ENCODE data around the gene EPN3. TPM values are rescaled to one million over a fixed set of nuclear protein-coding genes. Genes with fewer than 3 reads are reported as not detected.

The EPN3 gene
- total RNA-seq, 2 donors from 2014 or later = not detected

DNA sequence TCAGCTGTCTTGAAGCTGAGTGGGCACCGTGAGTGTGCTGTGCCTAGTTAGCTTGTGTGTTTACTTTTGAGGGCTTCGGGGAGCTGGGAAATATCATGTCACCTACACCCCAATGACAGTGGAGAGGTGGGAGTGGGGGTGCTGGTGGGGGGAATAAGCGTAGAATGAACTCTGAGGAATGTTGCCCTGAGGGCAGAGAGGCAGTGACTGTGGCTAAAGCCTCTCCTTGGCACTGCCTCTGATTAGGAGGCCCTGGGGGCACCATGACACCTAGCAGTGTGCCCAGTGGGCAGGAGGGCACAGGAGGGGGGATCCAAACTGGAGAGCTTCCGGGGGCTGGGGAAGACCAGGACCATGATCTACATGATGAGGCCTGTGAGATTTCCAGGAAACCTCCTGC, 52.8 kb downstream of the EPN3 start:
- DNase-seq (ENCODE audit: low spot score in 2 of 2) (no peak), ATAC-seq (no peak)
- Mint-ChIP-seq H3K36me3 (no peaks in the 10 kb centered on the region), H3K9me3 (no peaks in the 10 kb centered on the region), H3K27ac (no peak overlapping the region)

DNA sequence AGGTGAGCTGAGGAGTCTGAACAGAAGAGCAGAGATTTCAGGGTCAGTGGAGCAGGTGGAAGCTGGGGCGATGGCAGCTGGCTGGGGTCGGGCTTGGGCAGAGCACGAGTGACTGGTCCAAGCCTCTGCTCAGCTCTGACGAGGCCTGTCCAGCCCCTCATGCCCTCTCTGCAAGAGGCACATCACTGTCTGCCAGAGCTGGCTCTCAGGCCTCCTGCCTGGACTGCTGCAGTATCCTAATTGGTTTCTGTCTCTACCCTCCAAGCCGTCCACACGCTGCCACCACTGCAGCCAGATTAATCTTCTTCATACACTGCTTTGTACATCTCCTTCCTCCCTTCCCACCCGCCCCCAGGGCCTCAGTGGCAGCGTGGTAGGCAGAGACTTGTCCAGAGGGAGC, 53.4 kb downstream of the EPN3 start:
- ATAC-seq (no peak), DNase-seq (ENCODE audit: low spot score in 2 of 2) (no peak)
- Mint-ChIP-seq H3K27ac (peak overlapping the region in 1 of 2 donors; percentile 54), H3K9me3 (no peaks in the 10 kb centered on the region), H3K36me3 (no peaks in the 10 kb centered on the region)

DNA sequence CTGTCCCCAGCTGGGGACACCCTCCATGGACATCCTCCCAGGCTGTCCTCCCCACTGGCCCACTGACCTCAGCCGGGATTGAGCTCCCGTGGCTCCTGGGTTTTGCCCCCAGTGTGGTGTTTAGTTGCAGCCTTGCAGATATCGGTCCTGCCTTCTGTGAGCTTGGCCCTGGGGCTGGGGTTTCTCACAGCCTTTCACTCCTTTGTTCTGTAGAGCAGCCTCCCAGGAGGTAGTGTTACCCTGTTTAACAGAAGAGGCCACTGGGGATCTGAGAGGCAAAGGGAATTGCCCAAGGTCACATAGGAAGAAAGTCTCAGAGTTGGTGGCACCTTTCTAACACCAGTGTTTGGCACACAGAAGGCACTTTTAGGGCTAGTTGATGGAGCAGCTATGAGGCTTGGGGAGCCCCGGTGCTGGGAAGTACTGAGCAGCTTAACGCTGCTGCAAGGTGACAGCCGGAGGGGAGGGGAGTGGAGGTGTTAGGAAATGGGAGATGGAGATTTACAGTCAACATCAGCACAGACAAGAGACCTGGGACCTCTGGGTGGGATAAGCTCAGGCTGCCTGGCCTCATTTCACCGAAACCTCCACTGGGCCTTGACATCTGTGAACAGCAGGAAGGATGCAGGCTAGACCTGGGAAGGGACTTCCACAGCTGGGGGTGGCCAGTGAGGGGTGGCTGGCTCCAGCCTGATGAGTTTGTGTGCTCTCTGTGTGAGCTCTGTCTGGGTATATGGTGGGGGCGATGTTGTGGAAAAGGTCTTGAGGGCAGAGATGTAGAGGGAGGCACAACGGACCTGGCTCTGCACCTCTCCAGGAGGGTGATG, 54.1 kb downstream of the EPN3 start:
- no peaks in the 10 kb centered on the region for H3K9me3 Mint-ChIP-seq

DNA sequence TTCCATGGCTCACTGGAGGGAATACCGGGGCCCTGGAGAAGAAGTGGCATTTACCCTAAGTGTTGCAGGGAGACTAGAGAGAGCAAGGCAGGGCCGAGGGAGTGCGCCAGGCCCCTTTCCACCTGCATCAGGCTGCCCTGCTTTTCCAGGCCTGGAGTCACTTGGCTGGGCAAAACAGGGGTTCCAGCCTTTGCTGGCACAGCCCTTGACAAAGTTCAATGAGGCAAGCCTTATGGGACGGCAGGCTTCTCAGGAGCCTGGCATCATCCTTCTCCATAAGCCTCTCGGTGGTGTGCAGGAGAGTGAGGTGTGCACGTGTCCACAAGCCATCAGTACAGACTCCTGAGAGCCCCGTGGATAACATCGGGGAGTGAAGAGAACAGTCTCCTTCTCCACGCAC, 55.0 kb downstream of the EPN3 start:
- no peaks in the 10 kb centered on the region for H3K9me3 Mint-ChIP-seq

More for the DNA sequence above, 54.1 kb downstream of the EPN3 start:
- DNase-seq (ENCODE audit: low spot score in 2 of 2) (no peak), ATAC-seq (no peak)
- H3K36me3 Mint-ChIP-seq = no peaks in the 10 kb centered on the region
- peak overlapping the region in 1 of 2 donors; percentile 54 for H3K27ac Mint-ChIP-seq

DNA sequence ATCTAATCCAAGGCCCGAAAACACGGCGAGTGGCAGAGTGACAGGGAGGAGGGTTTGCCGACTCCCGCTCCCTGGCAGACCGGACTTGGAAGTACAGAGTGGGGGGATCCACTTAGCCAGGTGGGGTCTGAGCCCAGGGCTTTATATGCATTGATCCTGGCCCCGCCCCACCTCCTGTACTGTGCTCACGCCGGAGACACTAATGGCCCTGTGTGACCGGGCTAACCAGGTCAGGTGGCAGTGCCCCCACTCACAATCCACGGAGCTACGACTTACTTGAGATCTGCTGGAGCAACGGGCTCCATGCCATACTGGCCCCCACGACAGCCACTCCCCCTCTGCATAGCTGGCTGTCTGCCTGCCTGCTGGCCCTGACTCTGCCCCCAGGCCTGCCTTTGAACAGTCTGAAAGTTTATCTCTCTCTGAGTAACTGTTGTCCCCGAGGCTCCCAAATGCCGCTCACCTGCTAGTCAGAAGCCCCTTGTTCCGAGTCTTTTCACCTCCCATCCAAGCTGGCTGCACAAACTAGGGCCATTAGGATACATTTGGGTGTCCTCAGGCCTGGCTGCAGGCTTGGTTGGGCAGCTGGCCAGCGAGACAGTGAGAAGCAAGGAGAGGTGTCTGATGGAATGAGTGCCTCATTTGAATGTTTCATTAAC, 56.0 kb downstream of the EPN3 start:
- H3K9me3 Mint-ChIP-seq = no peaks in the 10 kb centered on the region
- H3K36me3 Mint-ChIP-seq = no peaks in the 10 kb centered on the region
- ATAC-seq (no peak), DNase-seq (ENCODE audit: low spot score in 2 of 2) (no peak)
- H3K27ac Mint-ChIP-seq = peak overlapping the region in 1 of 2 donors; percentile 68

More for the DNA sequence above, 55.0 kb downstream of the EPN3 start:
- DNase-seq (ENCODE audit: low spot score in 2 of 2) (no peak), ATAC-seq (no peak)
- no peaks in the 10 kb centered on the region for H3K36me3 Mint-ChIP-seq
- H3K27ac Mint-ChIP-seq = no peak overlapping the region

DNA sequence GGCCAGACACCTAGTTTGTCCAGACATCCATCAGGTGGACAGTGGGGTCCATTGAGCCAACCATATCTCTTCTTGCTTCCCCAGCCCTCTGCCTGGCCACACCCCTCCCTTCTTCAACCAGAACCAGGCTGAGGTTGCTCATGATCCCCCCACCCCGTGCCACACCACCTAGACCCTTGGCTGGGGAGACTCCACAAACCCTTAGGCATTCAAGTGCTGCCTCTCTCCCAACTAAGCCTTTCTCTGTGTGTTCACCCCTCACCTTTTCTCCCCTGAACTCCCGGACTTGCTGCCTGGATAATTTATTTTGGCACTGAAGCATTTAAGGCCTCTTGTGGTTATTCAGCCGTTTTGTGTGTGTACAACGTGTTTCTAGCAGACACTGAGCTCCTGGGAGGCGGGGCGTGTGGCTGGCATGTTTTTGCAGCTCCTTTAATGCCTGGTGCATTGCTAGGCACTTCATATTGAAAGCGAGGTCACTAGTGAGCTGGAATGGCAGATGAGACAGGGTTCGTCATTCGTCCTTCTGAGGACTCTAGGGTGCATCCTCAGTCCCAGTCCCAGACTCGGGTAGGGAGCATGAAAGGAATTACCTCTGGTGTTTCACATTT, 56.7 kb downstream of the EPN3 start:
- H3K9me3 Mint-ChIP-seq = no peaks in the 10 kb centered on the region
- DNase-seq (ENCODE audit: low spot score in 2 of 2) = no peak
- H3K36me3 Mint-ChIP-seq = no peaks in the 10 kb centered on the region
- no peak for ATAC-seq
- no peak overlapping the region for H3K27ac Mint-ChIP-seq

DNA sequence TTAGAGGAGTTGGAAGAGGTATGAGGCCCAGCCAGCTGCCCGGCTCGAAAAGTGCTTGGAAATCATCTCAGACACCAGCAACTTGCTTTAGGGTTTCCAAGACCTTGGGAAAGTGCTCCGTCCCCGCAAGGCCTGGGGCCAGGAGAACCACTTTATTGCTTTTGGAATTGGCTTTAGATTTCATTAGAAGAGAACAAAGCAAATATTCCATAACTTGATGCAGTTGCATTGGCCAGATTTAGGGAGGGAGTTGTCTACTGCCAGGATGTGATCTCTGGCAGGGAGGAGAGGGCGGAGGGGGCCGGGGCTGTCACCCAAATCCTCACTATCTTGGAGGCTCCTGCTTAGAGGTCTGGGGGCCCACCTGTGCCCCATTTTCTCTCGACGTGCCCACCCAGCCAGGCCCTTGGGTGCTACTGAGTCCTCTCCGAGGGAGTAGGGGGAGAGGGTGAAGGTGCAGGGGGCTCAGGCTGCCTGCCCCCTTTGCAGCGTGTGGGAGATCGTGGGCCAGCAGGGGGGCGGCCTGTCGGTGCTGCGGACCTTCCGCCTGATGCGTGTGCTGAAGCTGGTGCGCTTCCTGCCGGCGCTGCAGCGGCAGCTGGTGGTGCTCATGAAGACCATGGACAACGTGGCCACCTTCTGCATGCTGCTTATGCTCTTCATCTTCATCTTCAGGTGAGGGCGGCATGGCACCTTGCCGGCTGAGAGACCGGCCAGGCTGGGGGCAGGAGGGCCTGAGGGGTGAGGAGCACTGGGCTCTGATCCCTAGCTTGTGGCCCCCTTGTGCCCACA, 58.6 kb downstream of the EPN3 start:
- Mint-ChIP-seq H3K27ac (no peak overlapping the region), H3K36me3 (no peaks in the 10 kb centered on the region), H3K9me3 (no peaks in the 10 kb centered on the region)
- ATAC-seq = no peak
- DNase-seq (ENCODE audit: low spot score in 2 of 2) = no peak

DNA sequence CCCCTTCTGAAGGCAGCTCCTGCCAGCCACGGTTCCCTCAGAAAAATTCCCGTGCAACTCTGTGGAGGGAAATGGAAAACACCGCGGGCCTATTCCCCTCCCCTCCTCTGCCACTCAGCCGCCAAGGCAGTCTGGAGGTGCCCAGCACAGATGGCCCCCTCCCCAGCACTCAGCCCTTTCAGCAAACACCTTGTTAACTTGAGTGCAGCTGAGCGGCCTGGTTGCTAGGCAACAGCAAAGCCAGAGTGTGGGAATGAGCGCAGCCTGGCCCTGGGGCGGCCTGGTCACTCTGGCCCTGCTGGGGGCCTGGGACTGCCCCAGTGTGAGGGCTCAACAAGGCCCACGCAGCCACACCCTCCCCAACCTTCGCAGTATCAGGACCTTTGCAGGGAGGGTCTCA, 60.8 kb downstream of the EPN3 start:
- H3K9me3 Mint-ChIP-seq = no peaks in the 10 kb centered on the region
- no peak overlapping the region for H3K27ac Mint-ChIP-seq
- ATAC-seq (no peak), DNase-seq (ENCODE audit: low spot score in 2 of 2) (no peak)
- H3K36me3 Mint-ChIP-seq = no peaks in the 10 kb centered on the region

Other genes with a start within 250 kb of the EPN3 start
- gene XYLT2, start 186.6 kb upstream of the EPN3 start, total RNA-seq = 10 to 100 TPM; 31.5 to 32.7 TPM
- gene MRPL27, start 159.6 kb upstream of the EPN3 start, total RNA-seq = 10 to 100 TPM; 63.6 to 91.4 TPM
- 100 to 1,000 TPM in 1 of 2 donors, 10 to 100 TPM in 1; 45.9 to 101 TPM for gene EME1, start 159.5 kb upstream of the EPN3 start, total RNA-seq
- 10 to 100 TPM; 40.3 to 66.7 TPM for gene LRRC59, start 135.2 kb upstream of the EPN3 start, total RNA-seq
- gene ACSF2, start 106.5 kb upstream of the EPN3 start, total RNA-seq = 10 to 100 TPM; 23.6 to 27.3 TPM
- gene CHAD, start 63.9 kb upstream of the EPN3 start, total RNA-seq = not detected
- 10 to 100 TPM; 24.4 to 51.0 TPM for gene RSAD1, start 53.9 kb upstream of the EPN3 start, total RNA-seq
- 1 to 10 TPM in 1 of 2 donors, under 1 TPM in 1; 0.30 to 1.6 TPM for gene MYCBPAP, start 24.3 kb upstream of the EPN3 start, total RNA-seq
- 10 to 100 TPM; 11.4 to 18.6 TPM for gene SPATA20, start 14.4 kb downstream of the EPN3 start, total RNA-seq
- gene CACNA1G, start 28.0 kb downstream of the EPN3 start, total RNA-seq = under 1 TPM in 1 of 2 donors, not detected in 1; 0.14 TPM
- not detected for gene ABCC3, start 102.1 kb downstream of the EPN3 start, total RNA-seq
- 10 to 100 TPM in 1 of 2 donors, 1 to 10 TPM in 1; 9.2 to 25.6 TPM for gene ANKRD40, start 175.2 kb downstream of the EPN3 start, total RNA-seq
- 100 to 1,000 TPM; 128 to 145 TPM for gene LUC7L3, start 186.9 kb downstream of the EPN3 start, total RNA-seq
- not detected for gene ANKRD40CL, start 234.8 kb downstream of the EPN3 start, total RNA-seq

Measured in activated naive CD4-positive, alpha-beta T cell treated with anti-CD3 and anti-CD28 coated beads, Interleukin-2, amount 50 U/mL, for 72 hours (primary cell).